Upper lobe of left lung (tissue), 4 donors: ENCODE results near the gene SNX12.

ENCODE experiments used
- CTCF ChIP-seq, 6 experiments: fragments of 450-650 bp in 4 of 6; fragments of 200-600 bp in 2 of 6; sonication (generic) in 2 of 6; IDR thresholded peaks; one replicate each; pipeline ENCODE4 v1.5.1; 2016 to 2019; ENCODE audit warnings: antibody characterized with exemption in 6 of 6
- POLR2A ChIP-seq, 4 donors: fragments of 450-650 bp; IDR thresholded peaks; one replicate each; pipeline ENCODE4 v1.5.1; 2016 to 2017; ENCODE audit warnings: antibody characterized with exemption in 4 of 4, mild to moderate bottlenecking in 2 of 4
- POLR2AphosphoS5 ChIP-seq, 2 donors: sonication (generic); formaldehyde crosslinking; IDR thresholded peaks; one replicate each; pipeline ENCODE4 v1.5.1; 2017; ENCODE audit warnings: antibody characterized with exemption in 2 of 2

GRCh38 chrX:71096760-71097032 lies 28.6 kb upstream of the SNX12 start:
- TF ChIP-seq POLR2A (IDR thresholded peaks at IDR 0.05) (no peak), CTCF (IDR thresholded peaks at IDR 0.05) (no peak), POLR2AphosphoS5 (IDR thresholded peaks at IDR 0.05) (no peak)
